Measurements from ENCODE around the gene TMPRSS6.

GRCh38 chr22:37127350-37127878 is 17.9 kb upstream of the TMPRSS6 start:
- TF ChIP-seq TAF1 (IDR thresholded peaks at IDR 0.05; ENCODE audit: borderline replicate concordance, insufficient read depth, low read length): no peak
- no peak for TF ChIP-seq REST (IDR thresholded peaks at IDR 0.05; ENCODE audit: insufficient read depth in 1 of 2, low read depth in 2 of 2, low read length in 2 of 2)
- no peak for TF ChIP-seq POLR2AphosphoS5 (IDR thresholded peaks at IDR 0.05; ENCODE audit: low read depth, low read length)
- TF ChIP-seq SIN3A (IDR thresholded peaks at IDR 0.05; ENCODE audit: borderline replicate concordance, insufficient read depth, low read length): no peak
- TF ChIP-seq FOXP2 (optimal IDR thresholded peaks at IDR 0.05; ENCODE audit: borderline replicate concordance, extremely low read depth, extremely low read length, insufficient read depth): no peak
